HG02981 (cell line): ENCODE measurements around the gene SRD5A1.

Experiments used
- ATAC-seq: cut with Tn5 transposase; IDR thresholded peaks from one replicate; pipeline ENCODE4 v1.9.1; 2021; ENCODE audit warnings: mild to moderate bottlenecking, moderate library complexity; ENCODE audit not compliant: unreplicated experiment

SRD5A1 gene

GRCh38 chr5:6711409-6712141 is 78.3 kb downstream of the SRD5A1 start:
- peak; percentile 25 for ATAC-seq

DNA sequence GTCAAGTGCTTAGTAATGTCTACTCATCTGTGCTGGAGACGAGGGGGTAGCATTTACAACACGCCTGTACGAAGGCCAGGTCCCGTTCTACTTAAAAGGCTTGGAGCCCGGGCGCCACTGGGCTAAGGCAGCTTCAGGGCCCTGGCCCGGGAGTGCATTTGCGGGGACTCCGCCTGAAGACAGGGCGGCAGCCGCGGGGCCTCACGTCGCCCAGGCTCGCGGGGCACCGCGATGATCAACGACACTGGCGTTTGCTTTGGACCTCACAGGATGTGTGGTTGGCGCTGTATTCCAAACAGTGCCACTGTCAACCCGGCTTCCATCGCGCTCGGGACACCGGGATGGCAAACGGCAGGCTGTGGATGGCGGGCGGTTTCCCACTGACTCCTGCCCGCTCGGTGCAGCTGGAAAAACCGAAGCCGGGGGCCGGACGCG is 78.9 kb downstream of the SRD5A1 start:
- ATAC-seq, result peak; percentile 11

DNA sequence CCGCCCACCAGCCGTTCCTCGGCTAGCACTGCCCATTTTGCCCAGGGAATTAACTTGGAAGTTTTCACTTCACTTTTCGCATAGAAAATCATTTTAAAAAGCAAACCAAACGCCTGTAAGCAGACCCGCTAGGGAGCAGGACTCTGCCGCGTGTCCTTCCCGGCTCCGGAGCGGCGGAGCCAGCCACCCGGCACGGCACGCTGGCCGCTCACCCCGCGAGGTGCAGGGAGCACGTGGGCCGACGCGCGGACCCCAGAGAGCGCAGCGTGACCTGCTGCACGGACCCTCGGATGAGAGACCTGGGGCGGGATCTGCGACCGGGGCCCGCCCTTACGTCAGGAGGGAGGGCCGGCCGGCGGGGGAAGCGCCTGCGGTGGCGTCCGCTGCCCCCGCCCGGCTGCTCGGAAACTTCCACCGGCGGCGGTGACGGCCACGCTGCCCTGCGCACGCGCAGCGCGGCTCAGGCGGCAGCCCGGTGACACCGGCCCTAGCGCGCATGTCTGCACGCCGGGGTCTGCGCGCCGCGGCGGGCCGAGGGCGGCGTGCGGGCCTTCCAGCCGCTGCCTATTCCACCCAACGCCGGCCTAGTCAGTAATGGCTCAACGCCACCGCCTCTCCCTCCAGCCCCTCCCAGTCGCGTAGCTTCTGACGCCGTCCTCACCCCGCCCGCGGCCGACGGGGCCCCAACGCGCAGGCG is 79.5 kb downstream of the SRD5A1 start:
- ATAC-seq, result peak; percentile 64

- ATAC-seq, result peak; percentile 17
Measured at GRCh38 chr5:6713274-6714225, 80.3 kb downstream of the SRD5A1 start, which contains the start of gene TENT4A. TSS of gene TENT4A (plus strand) at chr5:6713432. CDS start at chr5:6713984, 552 bp downstream.

DNA sequence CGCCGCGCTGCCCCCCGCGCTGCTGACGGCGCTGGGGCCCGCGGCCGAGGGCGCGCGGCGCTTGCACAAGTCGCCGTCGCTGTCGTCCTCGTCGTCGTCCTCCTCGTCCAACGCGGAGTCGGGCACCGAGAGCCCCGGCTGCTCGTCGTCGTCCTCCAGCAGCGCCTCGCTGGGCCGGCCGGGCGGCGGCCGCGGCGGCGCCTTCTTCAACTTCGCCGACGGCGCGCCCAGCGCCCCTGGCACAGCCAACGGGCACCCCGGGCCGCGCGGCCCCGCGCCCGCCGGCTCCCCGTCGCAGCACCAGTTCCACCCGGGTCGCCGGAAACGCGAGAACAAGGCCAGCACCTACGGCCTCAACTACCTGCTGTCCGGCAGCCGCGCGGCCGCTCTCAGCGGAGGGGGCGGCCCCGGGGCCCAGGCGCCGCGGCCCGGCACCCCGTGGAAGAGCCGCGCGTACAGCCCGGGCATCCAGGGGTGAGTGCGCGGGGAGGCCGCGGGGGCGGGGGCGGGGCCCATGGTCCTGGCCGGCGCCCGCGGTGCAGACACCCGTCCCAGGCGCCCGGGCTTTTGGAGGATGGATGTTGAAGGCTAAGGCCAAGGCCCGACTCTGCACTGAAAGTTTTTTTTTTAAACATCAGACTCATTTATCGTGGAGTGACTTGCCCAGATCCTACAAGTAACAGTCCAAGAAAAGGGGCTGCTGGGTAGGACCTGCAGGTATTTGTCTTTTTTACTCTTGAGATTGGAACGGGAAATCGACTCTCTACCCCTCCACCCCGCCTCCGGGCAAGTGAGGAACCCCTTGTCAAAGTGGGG is 81.2 kb downstream of the SRD5A1 start:
- ATAC-seq, result no peak

GRCh38 chr5:6715271-6715670 is 82.0 kb downstream of the SRD5A1 start:
- ATAC-seq, result no peak

- ATAC-seq, result no peak
Measured at GRCh38 chr5:6715758-6716628, 82.8 kb downstream of the SRD5A1 start.

GRCh38 chr5:6716629-6717149 is 83.4 kb downstream of the SRD5A1 start:
- no peak for ATAC-seq

DNA sequence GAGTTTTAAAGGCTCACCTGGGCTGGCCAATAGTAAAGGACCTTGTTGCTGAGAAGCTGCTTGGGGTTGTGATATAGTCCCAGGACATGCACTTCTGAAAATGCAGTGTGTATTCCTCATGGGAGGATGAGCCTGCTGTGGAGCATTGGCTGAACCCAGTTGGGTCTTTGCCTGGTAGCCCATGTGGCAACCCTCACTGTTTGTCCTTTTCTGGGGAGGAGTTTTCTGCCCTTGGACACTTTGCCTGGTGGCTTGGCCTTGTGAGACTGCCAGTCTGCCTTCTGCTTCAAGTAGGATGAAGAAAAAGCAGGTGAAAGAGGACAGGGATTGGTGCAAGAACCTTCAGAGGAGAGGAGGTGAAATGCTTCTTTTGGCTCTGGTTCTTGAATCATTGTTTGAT is 84.0 kb downstream of the SRD5A1 start:
- no peak for ATAC-seq

DNA sequence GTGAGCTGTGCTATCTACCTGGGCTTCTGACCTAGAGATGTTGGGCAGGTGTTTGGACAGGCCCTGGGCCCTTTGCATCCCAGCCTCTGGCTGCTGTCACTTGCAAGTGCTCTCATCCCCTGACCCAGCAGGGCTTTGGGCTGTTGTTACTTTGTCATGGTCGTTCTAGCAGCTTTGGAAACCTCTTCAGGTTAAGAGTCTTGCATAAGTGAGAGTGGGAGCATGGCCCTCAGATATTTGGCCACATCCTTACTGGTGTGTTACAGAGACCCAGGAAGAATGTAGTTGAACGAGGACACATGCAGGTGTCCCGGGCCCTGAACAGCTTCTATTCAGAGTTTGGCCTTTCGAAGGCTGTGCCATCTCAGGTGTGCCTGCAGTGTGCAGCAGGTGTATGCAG is 84.4 kb downstream of the SRD5A1 start:
- ATAC-seq, result no peak

DNA sequence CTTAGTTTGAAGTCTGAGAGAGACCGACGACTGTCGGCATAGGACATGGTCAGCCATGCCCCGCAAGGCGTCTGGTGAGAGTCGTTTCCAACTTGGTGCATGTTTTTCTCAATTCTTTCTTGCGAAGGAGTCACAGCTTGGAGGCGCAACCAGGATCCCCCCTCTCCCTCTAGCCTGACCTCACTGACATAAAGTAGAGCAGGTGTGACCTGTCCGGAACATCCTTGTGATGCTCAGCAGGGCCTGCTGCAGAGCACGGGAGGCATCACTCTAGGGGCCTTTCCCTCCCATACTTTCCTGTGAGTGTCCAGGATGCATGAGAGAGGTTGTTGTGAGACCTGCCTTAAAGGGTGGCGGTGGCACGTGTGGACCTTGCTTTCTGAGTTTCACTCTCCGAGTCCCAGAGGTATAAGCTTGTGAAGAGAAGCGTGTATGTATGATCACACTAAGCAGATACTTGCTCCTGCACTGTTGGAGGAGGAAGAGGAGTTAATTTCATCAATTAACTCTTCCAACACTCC is 85.0 kb downstream of the SRD5A1 start:
- ATAC-seq, result no peak

DNA sequence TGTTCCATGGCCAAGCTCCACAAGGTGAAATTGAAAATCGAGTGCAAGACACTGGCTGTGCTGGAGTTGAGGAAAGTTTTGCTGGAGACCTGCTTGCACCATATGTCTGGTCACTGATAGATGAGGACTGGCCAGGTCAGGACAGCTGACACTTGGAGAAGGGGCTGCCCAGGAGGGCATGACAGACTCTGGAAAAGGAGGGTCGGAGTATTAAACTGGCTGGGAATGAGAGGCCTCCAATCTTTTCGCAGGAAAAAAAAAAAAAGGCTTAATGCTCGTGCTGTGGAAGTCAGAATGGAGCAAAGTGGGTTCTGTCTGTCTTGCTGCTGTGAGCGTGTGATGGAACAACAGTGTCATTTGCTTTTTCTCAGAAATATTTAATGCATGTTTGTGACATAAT is 85.5 kb downstream of the SRD5A1 start:
- no peak for ATAC-seq

GRCh38 chr5:6719417-6719816 is 86.2 kb downstream of the SRD5A1 start:
- ATAC-seq, result no peak

GRCh38 chr5:6719896-6720560 is 86.8 kb downstream of the SRD5A1 start:
- no peak for ATAC-seq

DNA sequence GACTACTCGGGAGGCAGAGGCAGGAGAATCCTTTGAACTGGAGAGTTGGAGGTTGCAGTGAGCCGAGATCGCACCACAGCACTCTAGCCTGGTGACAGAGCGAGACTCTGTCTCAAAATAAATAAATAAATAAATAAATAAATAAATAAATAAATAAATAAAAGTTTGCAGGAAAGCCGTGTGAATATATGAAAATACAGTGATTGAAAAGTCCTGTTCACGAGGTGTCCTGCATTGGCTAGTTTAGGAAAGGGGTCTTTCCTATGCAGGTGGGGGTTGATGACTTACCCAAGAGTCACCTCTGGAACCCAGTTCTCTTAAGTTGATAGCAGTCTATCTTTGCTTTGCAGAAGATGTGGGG is 87.3 kb downstream of the SRD5A1 start:
- no peak for ATAC-seq

DNA sequence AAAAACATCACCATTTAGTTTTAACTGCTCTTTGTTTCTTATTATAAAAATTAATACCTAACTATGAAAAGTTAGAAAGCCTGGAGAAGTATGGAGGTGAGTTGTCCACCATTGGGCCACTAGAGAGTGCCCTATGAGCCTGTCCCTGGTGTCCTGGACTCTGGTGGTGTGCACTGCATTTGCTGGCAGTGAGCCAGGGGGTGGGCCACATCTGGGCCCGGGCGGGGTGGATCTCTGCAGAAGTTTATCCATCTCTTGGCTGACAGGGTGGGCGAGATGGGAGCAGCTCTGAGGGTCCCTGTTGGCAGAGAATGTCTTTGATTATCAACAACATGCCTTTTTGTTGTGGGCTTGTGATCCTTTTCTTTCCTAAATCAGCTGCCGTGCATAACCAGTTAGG is 88.2 kb downstream of the SRD5A1 start:
- ATAC-seq, result no peak

DNA sequence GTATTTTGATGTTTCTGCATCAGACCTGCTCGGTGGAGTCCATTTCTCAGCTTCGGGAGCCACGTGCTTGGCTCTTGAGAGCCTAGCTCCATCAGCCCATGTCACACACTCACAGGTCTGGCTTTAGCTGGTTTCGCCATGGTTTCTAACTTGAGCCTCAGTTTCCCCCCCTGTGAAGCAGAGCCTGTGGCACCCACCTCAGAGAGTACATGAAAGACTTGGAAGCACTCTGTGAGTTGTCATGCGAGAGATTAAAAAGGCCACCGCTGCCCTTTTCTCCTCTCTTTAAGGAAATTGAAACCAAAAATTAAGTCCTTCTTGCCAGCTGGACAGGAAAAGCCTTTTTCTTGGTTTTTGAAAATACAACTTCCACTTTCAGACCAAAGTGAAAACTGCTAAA is 88.8 kb downstream of the SRD5A1 start:
- ATAC-seq, result peak; percentile 46

- no peak for ATAC-seq
Measured at GRCh38 chr5:6723122-6723815, 90.0 kb downstream of the SRD5A1 start.
